Endothelial cell of umbilical vein (primary cell): ENCODE results near the gene NTN5.

Source experiments
- FOS ChIP-seq: IDR thresholded peaks from 2 replicates; pipeline ENCODE4 v1.6.1; 2011; ENCODE audit warnings: mild to moderate bottlenecking, low read length, moderate library complexity, borderline replicate concordance; ENCODE audit not compliant: insufficient read depth
- POLR2A ChIP-seq: IDR thresholded peaks from 2 replicates; pipeline ENCODE4 v1.6.1; 2012; ENCODE audit warnings: low read depth, mild to moderate bottlenecking, control low read depth, low read length
- TF ChIP-seq, protein P1 (sequence below), 2 donors: IDR thresholded peaks; 1 replicate in 1 of 2; 2 replicates in 1 of 2; pipeline ENCODE4 v1.5.1; 2011; ENCODE audit warnings: low read length in 2 of 2, mild to moderate bottlenecking in 2 of 2, moderate library complexity in 2 of 2, control low read depth in 1 of 2, inconsistent platforms in 1 of 2, low read depth in 1 of 2; ENCODE audit not compliant: insufficient read depth in 1 of 2; ENCODE audit errors: extremely low read depth in 1 of 2
- TF ChIP-seq, protein P2 (sequence below): IDR thresholded peaks from 2 replicates; pipeline ENCODE4 v1.6.1; 2011; ENCODE audit not compliant: insufficient read depth, insufficient read length

DNA sequence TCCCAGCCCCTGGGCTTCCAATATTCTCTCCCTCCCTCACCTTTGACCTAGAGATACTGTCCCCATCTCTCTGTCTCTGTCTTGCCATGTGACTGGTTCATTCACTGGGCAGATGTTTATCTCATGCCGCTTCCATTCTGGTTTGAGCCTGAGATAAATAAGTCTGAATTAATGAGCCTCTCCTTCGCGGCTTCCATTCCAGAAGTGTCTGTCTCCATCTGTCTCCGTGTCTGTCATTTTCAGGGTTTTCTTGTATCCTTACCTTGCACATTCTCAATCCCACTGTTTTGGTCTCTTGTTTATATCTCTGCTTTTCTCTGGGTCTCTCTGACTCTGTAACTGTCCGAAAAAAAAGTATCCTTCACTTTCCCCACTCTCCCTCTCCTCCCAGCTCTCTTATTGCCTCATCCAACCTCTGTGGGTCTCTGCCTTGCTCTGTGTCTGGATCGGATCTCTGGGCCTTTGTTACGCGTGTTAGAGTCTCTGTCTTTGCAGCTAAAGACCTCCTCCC is 49.2 kb downstream of the NTN5 start:
- TF ChIP-seq, protein P1, sequence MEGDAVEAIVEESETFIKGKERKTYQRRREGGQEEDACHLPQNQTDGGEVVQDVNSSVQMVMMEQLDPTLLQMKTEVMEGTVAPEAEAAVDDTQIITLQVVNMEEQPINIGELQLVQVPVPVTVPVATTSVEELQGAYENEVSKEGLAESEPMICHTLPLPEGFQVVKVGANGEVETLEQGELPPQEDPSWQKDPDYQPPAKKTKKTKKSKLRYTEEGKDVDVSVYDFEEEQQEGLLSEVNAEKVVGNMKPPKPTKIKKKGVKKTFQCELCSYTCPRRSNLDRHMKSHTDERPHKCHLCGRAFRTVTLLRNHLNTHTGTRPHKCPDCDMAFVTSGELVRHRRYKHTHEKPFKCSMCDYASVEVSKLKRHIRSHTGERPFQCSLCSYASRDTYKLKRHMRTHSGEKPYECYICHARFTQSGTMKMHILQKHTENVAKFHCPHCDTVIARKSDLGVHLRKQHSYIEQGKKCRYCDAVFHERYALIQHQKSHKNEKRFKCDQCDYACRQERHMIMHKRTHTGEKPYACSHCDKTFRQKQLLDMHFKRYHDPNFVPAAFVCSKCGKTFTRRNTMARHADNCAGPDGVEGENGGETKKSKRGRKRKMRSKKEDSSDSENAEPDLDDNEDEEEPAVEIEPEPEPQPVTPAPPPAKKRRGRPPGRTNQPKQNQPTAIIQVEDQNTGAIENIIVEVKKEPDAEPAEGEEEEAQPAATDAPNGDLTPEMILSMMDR (IDR thresholded peaks at IDR 0.05; ENCODE audit: extremely low read depth in 1 of 2, insufficient read depth in 1 of 2, low read depth in 1 of 2, low read length in 2 of 2): no peak
- TF ChIP-seq POLR2A (no peak), FOS (no peak)
- TF ChIP-seq, protein P2, sequence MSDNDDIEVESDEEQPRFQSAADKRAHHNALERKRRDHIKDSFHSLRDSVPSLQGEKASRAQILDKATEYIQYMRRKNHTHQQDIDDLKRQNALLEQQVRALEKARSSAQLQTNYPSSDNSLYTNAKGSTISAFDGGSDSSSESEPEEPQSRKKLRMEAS: no peak
